Transverse colon (tissue), 4 donors: Measurements from ENCODE around the gene ZBP1. TPM values are rescaled to one million over a fixed set of nuclear protein-coding genes. Genes with fewer than 3 reads are reported as not detected.

Source experiments
- DNase-seq: peaks from one replicate; pipeline ENCODE4 v3.0.0-alpha.2; 2019
- H3K27ac ChIP-seq, 4 donors: fragments of 200-600 bp; sonication (generic); 2 replicates each; pipeline ENCODE4 v1.5.1; 2016 to 2018; ENCODE audit warnings: inconsistent platforms in 4 of 4
- H3K27me3 ChIP-seq: fragments of 200-600 bp; sonication (generic); 2 replicates; pipeline ENCODE4 v1.5.1; 2017; ENCODE audit warnings: inconsistent platforms
- H3K36me3 ChIP-seq, 4 donors: fragments of 200-600 bp; sonication (generic); 2 replicates each; pipeline ENCODE4 v1.5.1; 2017 to 2019; ENCODE audit warnings: inconsistent platforms in 4 of 4
- H3K4me1 ChIP-seq, 4 donors: fragments of 200-600 bp; sonication (generic); 2 replicates each; pipeline ENCODE4 v1.5.1; 2017 to 2020; ENCODE audit warnings: inconsistent platforms in 4 of 4
- H3K4me3 ChIP-seq, 4 donors: fragments of 200-600 bp; sonication (generic); 1 replicate in 1 of 4; 2 replicates in 3 of 4; pipeline versions ENCODE4 v1.5.1 to v1.6.1; 2017 to 2019; ENCODE audit warnings: inconsistent platforms in 4 of 4
- H3K9me3 ChIP-seq, 2 donors: fragments of 200-600 bp; sonication (generic); 2 replicates each; pipeline ENCODE4 v1.5.1; 2017 to 2019; ENCODE audit warnings: inconsistent platforms in 2 of 2
- EP300 ChIP-seq: sonication (generic); formaldehyde crosslinking; IDR thresholded peaks from one replicate; pipeline ENCODE4 v1.6.1; 2017; ENCODE audit warnings: antibody characterized with exemption, low read depth
- POLR2A ChIP-seq: fragments of 450-650 bp; IDR thresholded peaks from one replicate; pipeline ENCODE4 v1.6.1; 2016; ENCODE audit warnings: antibody characterized with exemption, mild to moderate bottlenecking, moderate library complexity
- POLR2AphosphoS5 ChIP-seq, 3 donors: sonication (generic); formaldehyde crosslinking; IDR thresholded peaks; one replicate each; pipeline ENCODE4 v1.6.1; 2016; ENCODE audit warnings: antibody characterized with exemption in 3 of 3
- WGBS, 2 donors: methylation state at CpG; one replicate each; pipeline ENCODE4 v1.1.5; 2018; ENCODE audit warnings: low coverage in 1 of 2; 5-methylcytosine and 5-hydroxymethylcytosine counted together
- in situ Hi-C, 4 donors: fragments of 200-750 bp; cut with MboI; loops; one replicate each; pipeline versions ENCODE4 v1.15.0 to v1.15.1; 2017; ENCODE audit warnings: low sequenced_read_pairs in 3 of 4, low pct_ligation_motif_present in 1 of 4, low pct_unique_long_range_greater_than_20kb in 1 of 4
- intact Hi-C: fragments of 100-400 bp; cut with DNase I; formaldehyde crosslinking; loops from one replicate; pipeline ENCODE4 v1.15.1; 2023; ENCODE audit warnings: low total_unique reads
- total RNA-seq, 4 donors: library from RNA; depleted of rRNA; stranded (reverse); fragments of >200 nt; gene quantifications; one replicate each; pipeline ENCODE4 v1.1.0, GENCODE V29; 2016
- TF ChIP-seq, protein P1 (sequence below), 5 experiments: fragments of 200-600 bp in 3 of 5; fragments of 450-650 bp in 2 of 5; sonication (generic) in 3 of 5; IDR thresholded peaks; 1 replicate in 2 of 5; 2 replicates in 3 of 5; pipeline ENCODE4 v1.5.1; 2016 to 2017; ENCODE audit warnings: antibody characterized with exemption in 5 of 5, inconsistent platforms in 3 of 5, mild to moderate bottlenecking in 2 of 5, moderate library complexity in 1 of 5

The ZBP1 gene
- total RNA-seq, 4 donors from 2014 or later, result 1.6 to 4.4 TPM; not detected in 2

DNA sequence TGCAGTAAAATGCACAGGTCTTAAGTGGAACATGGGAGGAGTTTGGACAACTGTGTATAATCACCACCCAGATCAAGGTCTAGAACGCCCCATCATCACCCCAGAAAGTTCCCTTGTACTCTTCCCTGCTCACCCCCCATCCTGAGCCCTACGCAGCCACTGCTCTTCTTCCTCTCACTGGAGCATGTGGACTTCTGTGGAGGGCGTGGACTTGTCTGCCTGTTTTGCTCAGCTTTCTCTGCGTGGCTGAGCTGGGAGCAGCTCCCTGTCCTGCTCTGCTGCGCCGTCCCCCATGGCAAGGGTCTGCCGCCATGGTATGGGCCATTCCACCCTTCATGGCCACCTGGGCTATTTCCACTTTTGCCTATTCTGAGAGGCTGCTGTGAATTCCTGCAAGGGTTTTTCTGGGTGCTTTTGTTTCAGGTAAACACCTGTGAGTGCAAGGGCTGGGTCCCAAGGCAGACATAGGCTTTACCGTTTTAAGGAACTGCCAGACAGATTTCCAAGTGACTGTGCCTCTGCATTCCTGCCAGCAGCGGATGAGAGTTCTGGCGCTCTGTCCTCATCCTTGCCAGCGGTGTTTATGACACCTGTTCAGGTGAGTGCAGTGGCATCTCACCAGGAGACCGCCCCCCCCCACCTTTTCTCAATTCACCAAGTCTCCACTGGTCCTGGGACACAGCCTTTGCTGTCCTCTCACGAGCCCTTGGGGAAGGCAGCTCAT, 39.6 kb downstream of the ZBP1 start:
- no peak overlapping the region for H3K4me3 ChIP-seq
- peak overlapping the region in 3 of 4 donors; percentile 14 to 62 (median 42) for H3K27ac ChIP-seq
- no peaks in the 10 kb centered on the region for H3K27me3 ChIP-seq
- no peaks in the 10 kb centered on the region for H3K36me3 ChIP-seq
- no peak for DNase-seq
- peaks cover 21 to 39% (median 23%) of the 10 kb centered on the region in 4 donors for H3K4me1 ChIP-seq
- WGBS, 2 donors, result 65% methylated on average over 13 of the region's 13 CpGs; no CpG with 5 or more reads in 1 of the 2 donors
- intact Hi-C loops, result no loop called here
- no peaks in the 10 kb centered on the region for H3K9me3 ChIP-seq
- in situ Hi-C loops, result loop anchor here in 1 of 4 donors (25.0 kb wide), 1 partner anchor 193 kb away; the partner anchor contains the start of gene RBM38
- TF ChIP-seq EP300 (no peak), POLR2A (no peak), POLR2AphosphoS5 (IDR thresholded peaks at IDR 0.05) (no peak)
- TF ChIP-seq, protein P1, sequence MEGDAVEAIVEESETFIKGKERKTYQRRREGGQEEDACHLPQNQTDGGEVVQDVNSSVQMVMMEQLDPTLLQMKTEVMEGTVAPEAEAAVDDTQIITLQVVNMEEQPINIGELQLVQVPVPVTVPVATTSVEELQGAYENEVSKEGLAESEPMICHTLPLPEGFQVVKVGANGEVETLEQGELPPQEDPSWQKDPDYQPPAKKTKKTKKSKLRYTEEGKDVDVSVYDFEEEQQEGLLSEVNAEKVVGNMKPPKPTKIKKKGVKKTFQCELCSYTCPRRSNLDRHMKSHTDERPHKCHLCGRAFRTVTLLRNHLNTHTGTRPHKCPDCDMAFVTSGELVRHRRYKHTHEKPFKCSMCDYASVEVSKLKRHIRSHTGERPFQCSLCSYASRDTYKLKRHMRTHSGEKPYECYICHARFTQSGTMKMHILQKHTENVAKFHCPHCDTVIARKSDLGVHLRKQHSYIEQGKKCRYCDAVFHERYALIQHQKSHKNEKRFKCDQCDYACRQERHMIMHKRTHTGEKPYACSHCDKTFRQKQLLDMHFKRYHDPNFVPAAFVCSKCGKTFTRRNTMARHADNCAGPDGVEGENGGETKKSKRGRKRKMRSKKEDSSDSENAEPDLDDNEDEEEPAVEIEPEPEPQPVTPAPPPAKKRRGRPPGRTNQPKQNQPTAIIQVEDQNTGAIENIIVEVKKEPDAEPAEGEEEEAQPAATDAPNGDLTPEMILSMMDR (IDR thresholded peaks at IDR 0.05), result no peak

DNA sequence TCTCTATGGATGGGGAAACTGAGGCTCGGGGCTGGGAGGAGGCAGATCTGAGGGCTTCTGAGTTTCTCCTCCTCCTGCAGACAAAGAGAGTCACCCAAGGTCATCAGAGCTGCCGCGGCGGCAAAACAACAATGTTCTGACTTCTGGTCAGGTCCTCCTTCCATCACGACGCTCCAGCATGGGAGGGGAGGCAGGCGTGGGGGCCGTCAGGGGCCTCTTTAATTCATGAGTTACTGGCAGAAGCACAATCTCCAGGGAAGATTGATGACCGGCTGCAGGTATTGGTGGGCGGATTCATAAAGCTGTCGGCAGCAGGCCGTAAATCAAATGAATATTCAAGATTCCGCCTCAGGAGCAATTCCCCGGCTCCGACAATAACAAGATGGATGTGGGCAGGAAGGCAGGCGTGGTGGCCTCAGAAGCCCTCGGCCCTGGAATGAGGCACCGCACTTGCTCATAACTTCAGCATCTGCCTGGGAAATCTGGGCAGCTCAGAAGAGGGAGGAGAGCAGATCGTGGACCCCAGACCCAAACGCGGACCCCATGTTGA, 40.3 kb downstream of the ZBP1 start:
- H3K4me3 ChIP-seq, result no peak overlapping the region
- H3K27ac ChIP-seq, result peak overlapping the region in 3 of 4 donors; percentile 14 to 62 (median 42)
- H3K27me3 ChIP-seq, result no peaks in the 10 kb centered on the region
- intact Hi-C loops, result no loop called here
- WGBS, 2 donors, result 20 to 21% methylated on average over 1 to 18 of the region's 21 CpGs
- DNase-seq, result no peak
- H3K36me3 ChIP-seq, result no peaks in the 10 kb centered on the region
- H3K9me3 ChIP-seq, result no peaks in the 10 kb centered on the region
- in situ Hi-C loops, result loop anchor here in 1 of 4 donors (25.0 kb wide), 1 partner anchor 193 kb away; the partner anchor contains the start of gene RBM38
- peak; percentile 30 for TF ChIP-seq EP300
- TF ChIP-seq POLR2AphosphoS5 (IDR thresholded peaks at IDR 0.05), result peak in 1 of 3 donors; percentile 64
- TF ChIP-seq POLR2A, result no peak
- peaks cover 21 to 39% (median 23%) of the 10 kb centered on the region in 4 donors for H3K4me1 ChIP-seq

DNA sequence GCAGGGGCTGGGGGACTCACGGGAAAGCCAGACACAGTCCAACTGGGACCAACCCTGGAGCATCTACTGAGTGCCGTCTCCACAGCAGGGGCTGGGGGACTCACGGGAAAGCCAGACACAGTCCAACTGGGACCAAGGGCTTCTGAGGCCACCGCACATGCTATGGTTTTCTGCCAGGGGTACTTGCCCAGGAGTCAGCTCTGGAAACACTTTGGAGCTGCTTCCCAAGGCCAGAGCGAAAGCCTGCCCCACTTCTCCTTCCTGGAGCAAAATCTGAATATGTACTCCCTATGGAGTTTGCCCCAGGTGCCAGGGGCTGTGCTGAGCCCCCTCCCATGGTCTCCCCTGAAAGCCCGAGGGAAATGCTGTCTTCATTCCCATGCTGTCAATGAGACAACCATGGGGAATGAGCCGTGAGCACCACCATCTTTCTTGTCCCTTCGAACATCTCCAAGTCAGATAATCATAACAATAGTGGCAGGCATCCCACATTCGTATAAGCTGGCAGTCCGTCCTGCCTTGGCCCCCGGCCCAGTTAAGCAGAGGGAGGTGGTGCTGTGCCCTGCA, 40.8 kb downstream of the ZBP1 start:
- no peak for DNase-seq
- TF ChIP-seq EP300 (no peak), POLR2AphosphoS5 (IDR thresholded peaks at IDR 0.05) (no peak), POLR2A (no peak)
- TF ChIP-seq, protein P1 (IDR thresholded peaks at IDR 0.05), result no peak
- no peaks in the 10 kb centered on the region for H3K27me3 ChIP-seq
- peaks cover 21 to 39% (median 23%) of the 10 kb centered on the region in 4 donors for H3K4me1 ChIP-seq
- H3K4me3 ChIP-seq, result no peak overlapping the region
- in situ Hi-C loops (loop anchor here in 1 of 4 donors (25.0 kb wide), 1 partner anchor 192 kb away; the partner anchor contains the start of gene RBM38), intact Hi-C loops (no loop called here)
- peak overlapping the region in 3 of 4 donors; percentile 6 to 62 (median 42) for H3K27ac ChIP-seq
- 41 to 54% methylated on average over 5 to 8 of the region's 11 CpGs for WGBS, 2 donors
- H3K36me3 ChIP-seq, result no peaks in the 10 kb centered on the region
- no peaks in the 10 kb centered on the region for H3K9me3 ChIP-seq

DNA sequence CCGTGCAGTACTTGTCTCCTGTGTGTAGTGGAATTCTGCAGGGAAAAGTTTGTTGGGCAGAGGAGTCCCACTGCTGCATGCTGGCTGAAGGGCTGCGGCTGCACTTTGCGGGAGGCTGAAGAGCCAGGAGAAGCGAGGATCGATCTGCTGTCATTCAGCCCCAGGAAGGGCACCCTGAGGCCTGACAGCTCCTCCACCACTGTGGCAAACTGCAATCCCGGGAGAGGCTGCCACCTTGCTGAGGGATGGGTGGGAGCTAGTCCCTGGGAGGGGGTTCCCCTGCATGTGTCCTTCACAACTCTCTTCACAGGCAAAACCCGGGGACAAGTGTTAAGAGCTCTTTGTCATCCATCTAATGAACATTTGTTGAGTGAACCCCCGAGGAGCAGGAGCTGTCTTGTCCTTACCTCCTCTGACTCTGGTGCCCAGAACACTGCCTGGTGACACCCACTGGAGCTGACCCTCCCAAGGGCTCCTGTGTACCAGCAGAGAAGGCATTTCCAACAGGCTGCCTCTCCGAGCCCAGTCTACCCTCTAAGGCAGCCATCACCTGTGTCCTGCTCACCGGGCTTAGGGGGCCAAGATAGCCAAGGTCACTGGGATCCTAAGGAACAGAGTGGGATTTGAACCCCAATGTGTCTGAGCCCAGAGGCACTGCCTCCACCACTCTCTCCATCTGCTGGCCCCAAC, 41.6 kb downstream of the ZBP1 start:
- 85% methylated on average over 10 of the region's 10 CpGs; no CpG with 5 or more reads in 1 of the 2 donors for WGBS, 2 donors
- intact Hi-C loops (no loop called here), in situ Hi-C loops (loop anchor here in 1 of 4 donors (25.0 kb wide), 1 partner anchor 191 kb away; the partner anchor contains the start of gene RBM38)
- H3K36me3 ChIP-seq, result no peaks in the 10 kb centered on the region
- no peaks in the 10 kb centered on the region for H3K9me3 ChIP-seq
- no peak overlapping the region for H3K27ac ChIP-seq
- DNase-seq, result no peak
- peaks cover 21 to 39% (median 23%) of the 10 kb centered on the region in 4 donors for H3K4me1 ChIP-seq
- H3K4me3 ChIP-seq, result no peak overlapping the region
- no peak for TF ChIP-seq EP300
- TF ChIP-seq, protein P1 (IDR thresholded peaks at IDR 0.05), result no peak
- TF ChIP-seq POLR2AphosphoS5 (IDR thresholded peaks at IDR 0.05), result no peak
- no peak for TF ChIP-seq POLR2A
- H3K27me3 ChIP-seq, result no peaks in the 10 kb centered on the region
